Activated B cell treated with CpG ODN at 0.5 μM for 24 hours (primary cell): ENCODE results near the gene DDX10. TPM values are rescaled to one million over a fixed set of nuclear protein-coding genes. Genes with fewer than 3 reads are reported as not detected.

Source experiments
- ATAC-seq: fragments of 200-7000 bp; cut with Tn5 transposase; one replicate; pipeline ENCODE4 v1.10.0; 2021; ENCODE audit warnings: low read depth, mild to moderate bottlenecking, moderate library complexity
- CTCF ChIA-PET: fragments of 350-600 bp; sonication (Branson Sonifier 250); formaldehyde crosslinking; loops from one replicate; lab custom pipeline; 2021; ENCODE audit warnings: antibody characterized with exemption; lab: Charles Lee
- POLR2A ChIA-PET: fragments of 350-600 bp; sonication (Branson Sonifier 250); formaldehyde crosslinking; loops from one replicate; lab custom pipeline; 2021; ENCODE audit warnings: antibody characterized with exemption; lab: Charles Lee
- DNase-seq: peaks from one replicate; pipeline ENCODE4 v3.0.0; 2022
- H3K27ac Mint-ChIP-seq: one replicate; pipeline ENCODE4 v1.8.0; 2020; ENCODE audit warnings: mixed read lengths
- H3K27me3 Mint-ChIP-seq: one replicate; pipeline ENCODE4 v1.8.0; 2021; ENCODE audit warnings: mixed read lengths
- H3K36me3 Mint-ChIP-seq: one replicate; pipeline ENCODE4 v1.8.0; 2021; ENCODE audit warnings: low read depth, mixed read lengths
- H3K4me1 Mint-ChIP-seq: one replicate; pipeline ENCODE4 v1.8.0; 2021; ENCODE audit warnings: mixed read lengths
- H3K4me3 Mint-ChIP-seq: one replicate; pipeline ENCODE4 v1.8.0; 2020; ENCODE audit warnings: mild to moderate bottlenecking, mixed read lengths
- H3K9me3 Mint-ChIP-seq: one replicate; pipeline ENCODE4 v1.8.0; 2020; ENCODE audit warnings: mixed read lengths
- CTCF ChIP-seq: fragments of 200-600 bp; IDR thresholded peaks from one replicate; pipeline ENCODE4 v1.8.0; 2022; ENCODE audit warnings: antibody characterized with exemption, mild to moderate bottlenecking
- intact Hi-C: fragments of 100-400 bp; cut with micrococcal nuclease; formaldehyde crosslinking; loops from one replicate; pipeline ENCODE4 v1.15.1; 2024
- total RNA-seq: library from RNA; stranded (reverse); gene quantifications from 2 replicates; pipeline ENCODE4 v1.2.3, GENCODE V29; 2022

DDX10 gene
- total RNA-seq, 1 donor from 2014 or later: 43.3 TPM

GRCh38 chr11:108891909-108892511 lies 227.1 kb downstream of the DDX10 start:
- DNase-seq: no peak
- H3K4me1 Mint-ChIP-seq: peaks cover 13% of the 10 kb centered on the region
- no peak overlapping the region for H3K4me3 Mint-ChIP-seq
- intact Hi-C loops: no loop called here
- no peaks in the 10 kb centered on the region for H3K27me3 Mint-ChIP-seq
- ATAC-seq: no peak
- no peak overlapping the region for H3K27ac Mint-ChIP-seq
- no peaks in the 10 kb centered on the region for H3K9me3 Mint-ChIP-seq
- TF ChIP-seq CTCF: no peak
- H3K36me3 Mint-ChIP-seq: peaks cover 2% of the 10 kb centered on the region
- ChIA-PET CTCF (no interaction called here), POLR2A (no interaction called here)

GRCh38 chr11:108895579-108896480 lies 231.0 kb downstream of the DDX10 start:
- peak overlapping the region; percentile 46 for H3K4me3 Mint-ChIP-seq

GRCh38 chr11:108897071-108897481 lies 232.2 kb downstream of the DDX10 start:
- Mint-ChIP-seq H3K36me3 (peaks cover 14% of the 10 kb centered on the region), H3K27ac (no peak overlapping the region), H3K4me3 (no peak overlapping the region), H3K27me3 (no peaks in the 10 kb centered on the region), H3K9me3 (peaks cover 2% of the 10 kb centered on the region), H3K4me1 (peaks cover 13% of the 10 kb centered on the region)
- intact Hi-C loops: no loop called here
- DNase-seq (no peak), ATAC-seq (no peak)
- POLR2A ChIA-PET: no interaction called here
- no peak for TF ChIP-seq CTCF
- CTCF ChIA-PET: no interaction called here

More at GRCh38 chr11:108895579-108896480, 231.0 kb downstream of the DDX10 start:
- Mint-ChIP-seq H3K27ac (no peak overlapping the region), H3K9me3 (peaks cover 2% of the 10 kb centered on the region), H3K4me1 (peaks cover 13% of the 10 kb centered on the region), H3K36me3 (peaks cover 14% of the 10 kb centered on the region), H3K27me3 (no peaks in the 10 kb centered on the region)
- ChIA-PET CTCF (no interaction called here), POLR2A (no interaction called here)
- peak; percentile 72 for ATAC-seq
- intact Hi-C loops: no loop called here
- TF ChIP-seq CTCF: no peak
- no peak for DNase-seq

GRCh38 chr11:108897916-108898315 lies 233.0 kb downstream of the DDX10 start:
- peaks cover 2% of the 10 kb centered on the region for H3K9me3 Mint-ChIP-seq
- intact Hi-C loops: no loop called here
- no peaks in the 10 kb centered on the region for H3K27me3 Mint-ChIP-seq
- peaks cover 12% of the 10 kb centered on the region for H3K36me3 Mint-ChIP-seq
- ATAC-seq: no peak
- H3K4me1 Mint-ChIP-seq: peaks cover 13% of the 10 kb centered on the region
- no peak for TF ChIP-seq CTCF
- POLR2A ChIA-PET: interaction anchor here (0.7 kb wide), 1 partner anchor 10 kb away, joined by 12 read pairs; no protein-coding TSS in a partner anchor
- DNase-seq: no peak
- CTCF ChIA-PET: no interaction called here
- no peak overlapping the region for H3K4me3 Mint-ChIP-seq
- no peak overlapping the region for H3K27ac Mint-ChIP-seq

GRCh38 chr11:108901359-108901758 lies 236.5 kb downstream of the DDX10 start:
- intact Hi-C loops: no loop called here
- no peak overlapping the region for H3K27ac Mint-ChIP-seq
- no peak for ATAC-seq
- peaks cover 2% of the 10 kb centered on the region for H3K9me3 Mint-ChIP-seq
- no peak for TF ChIP-seq CTCF
- no peak overlapping the region for H3K4me3 Mint-ChIP-seq
- ChIA-PET CTCF (no interaction called here), POLR2A (no interaction called here)
- peaks cover 15% of the 10 kb centered on the region for H3K36me3 Mint-ChIP-seq
- H3K27me3 Mint-ChIP-seq: no peaks in the 10 kb centered on the region
- no peak for DNase-seq
- peaks cover 3% of the 10 kb centered on the region for H3K4me1 Mint-ChIP-seq
